IMR-90 (cell line): ENCODE data around the gene RNF19B. TPM values are rescaled to one million over a fixed set of nuclear protein-coding genes. Genes with fewer than 3 reads are reported as not detected.

ENCODE experiments used
- ATAC-seq: fragments of 200-7000 bp; cut with Tn5 transposase; 2 replicates; pipeline ENCODE4 v1.9.1; 2020; ENCODE audit warnings: low read depth, mild to moderate bottlenecking, moderate library complexity
- BruUV-seq: library from RNA; stranded (reverse); fragments of 400-500 nt; replicated peaks from 2 replicates; lab custom pipeline; 2021; lab: Mats Ljungman, UMichigan
- CTCF ChIA-PET: fragments of 300-600 bp; formaldehyde crosslinking; extraction: SDS; loops from one replicate; lab custom pipeline; 2021; ENCODE audit warnings: antibody characterized with exemption; lab: Yijun Ruan, JAX
- POLR2A ChIA-PET: fragments of 300-600 bp; sonication (Branson Sonifier 250); formaldehyde crosslinking; loops from one replicate; lab custom pipeline; 2022; ENCODE audit warnings: antibody characterized with exemption; ENCODE audit not compliant: unreplicated experiment; lab: Charles Lee
- DNase-seq: peaks from one replicate; pipeline ENCODE4 v3.0.0; 2013
- H2AFZ ChIP-seq: replicated peaks from 2 replicates; pipeline ENCODE3; 2013; ENCODE audit warnings: low read length, mild to moderate bottlenecking; ENCODE audit not compliant: poor library complexity
- H2AK5ac ChIP-seq: 2 replicates; pipeline ENCODE4 v1.6.1; 2013; ENCODE audit warnings: low read depth, low read length, inconsistent platforms
- H2AK9ac ChIP-seq: replicated peaks from 2 replicates; pipeline ENCODE3; 2013; ENCODE audit warnings: mild to moderate bottlenecking, low read depth, low read length, moderate library complexity; ENCODE audit not compliant: poor library complexity
- H2BK120ac ChIP-seq: 2 replicates; pipeline ENCODE4 v1.6.1; 2013; ENCODE audit warnings: low read depth, low read length, inconsistent platforms
- H2BK15ac ChIP-seq: 3 replicates; pipeline ENCODE4 v1.6.1; 2013; ENCODE audit warnings: low read depth, low read length, inconsistent platforms
- H2BK20ac ChIP-seq: 2 replicates; pipeline ENCODE4 v1.6.1; 2013; ENCODE audit warnings: low read depth, mild to moderate bottlenecking, inconsistent platforms, low read length, moderate library complexity
- H2BK5ac ChIP-seq: 2 replicates; pipeline ENCODE4 v1.6.1; 2013; ENCODE audit warnings: mild to moderate bottlenecking, low read depth, low read length, inconsistent platforms; ENCODE audit not compliant: poor library complexity, severe bottlenecking
- H3K14ac ChIP-seq: replicated peaks from 2 replicates; pipeline ENCODE4 v1.6.1; 2013; ENCODE audit warnings: low read depth, low read length, inconsistent platforms
- H3K18ac ChIP-seq: 2 replicates; pipeline ENCODE4 v1.6.1; 2013; ENCODE audit warnings: low read depth, low read length, control low read depth
- H3K23ac ChIP-seq: 2 replicates; pipeline ENCODE4 v1.6.1; 2013; ENCODE audit warnings: low read depth, low read length, inconsistent platforms
- H3K27ac ChIP-seq: 2 replicates; pipeline ENCODE4 v1.5.1; 2013; ENCODE audit warnings: mild to moderate bottlenecking, control low read depth, low read length; ENCODE audit not compliant: insufficient read depth
- H3K27me3 ChIP-seq: 2 replicates; pipeline ENCODE4 v1.6.1; 2013; ENCODE audit warnings: low read length; ENCODE audit not compliant: control insufficient read depth, insufficient read depth
- H3K36me3 ChIP-seq: 2 replicates; pipeline ENCODE4 v1.6.1; 2013; ENCODE audit warnings: low read length, mixed read lengths; ENCODE audit not compliant: control insufficient read depth, insufficient read depth
- H3K4ac ChIP-seq: 2 replicates; pipeline ENCODE4 v1.6.1; 2013; ENCODE audit warnings: low read depth, low read length, inconsistent platforms
- H3K4me1 ChIP-seq: 2 replicates; pipeline ENCODE4 v1.6.1; 2013; ENCODE audit warnings: low read length, mixed read lengths; ENCODE audit not compliant: control insufficient read depth, insufficient read depth
- H3K4me2 ChIP-seq: 2 replicates; pipeline ENCODE4 v1.6.1; 2013; ENCODE audit warnings: low read depth, mild to moderate bottlenecking, control low read depth, low read length, moderate library complexity
- H3K4me3 ChIP-seq: 2 replicates; pipeline ENCODE4 v1.5.1; 2013; ENCODE audit warnings: low read depth, mild to moderate bottlenecking, control low read depth, low read length, moderate library complexity; ENCODE audit not compliant: insufficient read depth
- H3K56ac ChIP-seq: 2 replicates; pipeline ENCODE4 v1.6.1; 2013; ENCODE audit warnings: low read length, inconsistent platforms; ENCODE audit not compliant: insufficient read depth; ENCODE audit errors: extremely low read depth
- H3K79me1 ChIP-seq, 2 experiments: 2 replicates each; pipeline ENCODE4 v1.6.1; 2013; ENCODE audit warnings: low read length in 2 of 2, inconsistent platforms in 1 of 2, low read depth in 1 of 2
- H3K9ac ChIP-seq: 2 replicates; pipeline ENCODE4 v1.6.1; 2013; ENCODE audit warnings: low read depth, low read length, control low read depth
- H3K9me1 ChIP-seq: 2 replicates; pipeline ENCODE4 v1.6.1; 2013; ENCODE audit warnings: low read length, inconsistent platforms; ENCODE audit not compliant: insufficient read depth
- H3K9me3 ChIP-seq: 2 replicates; pipeline ENCODE4 v1.6.1; 2013; ENCODE audit warnings: low read length; ENCODE audit not compliant: control insufficient read depth, insufficient read depth
- H4K20me1 ChIP-seq: 2 replicates; pipeline ENCODE4 v1.6.1; 2013; ENCODE audit warnings: low read length, inconsistent platforms; ENCODE audit not compliant: insufficient read depth
- H4K5ac ChIP-seq: 2 replicates; pipeline ENCODE4 v1.6.1; 2013; ENCODE audit warnings: mild to moderate bottlenecking, low read depth, low read length, control low read depth
- H4K8ac ChIP-seq, 2 experiments: 2 replicates each; pipeline ENCODE4 v1.6.1; 2013; ENCODE audit warnings: low read depth in 2 of 2, low read length in 2 of 2, control low read depth in 1 of 2, inconsistent platforms in 1 of 2
- H4K91ac ChIP-seq: 2 replicates; pipeline ENCODE4 v1.6.1; 2013; ENCODE audit warnings: low read depth, low read length, inconsistent platforms; ENCODE audit not compliant: insufficient read depth
- BHLHE40 ChIP-seq: fragments of 150-350 bp; IDR thresholded peaks from 2 replicates; pipeline ENCODE4 v1.6.1; 2016; ENCODE audit warnings: mild to moderate bottlenecking, low read depth, low read length
- CEBPB ChIP-seq: IDR thresholded peaks from 2 replicates; pipeline ENCODE4 v1.6.1; 2012; ENCODE audit warnings: low read depth, low read length, improper control_type of control experiment
- CHD1 ChIP-seq: IDR thresholded peaks from 2 replicates; pipeline ENCODE4 v1.6.1; 2012; ENCODE audit warnings: low read depth, low read length, improper control_type of control experiment
- FOS ChIP-seq: fragments of 150-350 bp; IDR thresholded peaks from 2 replicates; pipeline ENCODE4 v1.6.1; 2016; ENCODE audit warnings: low read depth, low read length
- MAFK ChIP-seq: IDR thresholded peaks from 2 replicates; pipeline ENCODE4 v1.6.1; 2012; ENCODE audit warnings: low read depth, low read length, improper control_type of control experiment
- MAZ ChIP-seq: IDR thresholded peaks from 2 replicates; pipeline ENCODE4 v1.6.1; 2012; ENCODE audit warnings: low read depth, mild to moderate bottlenecking, low read length, improper control_type of control experiment, moderate library complexity, borderline replicate concordance
- MXI1 ChIP-seq: IDR thresholded peaks from 2 replicates; pipeline ENCODE4 v1.6.1; 2012; ENCODE audit warnings: low read depth, mild to moderate bottlenecking, low read length, moderate library complexity, borderline replicate concordance
- NFE2L2 ChIP-seq: fragments of 150-350 bp; IDR thresholded peaks from 2 replicates; pipeline ENCODE4 v1.6.1; 2016; ENCODE audit warnings: low read depth, mild to moderate bottlenecking, low read length
- POLR2A ChIP-seq: IDR thresholded peaks from 2 replicates; pipeline ENCODE4 v1.6.1; 2012; ENCODE audit warnings: mild to moderate bottlenecking, low read depth, low read length
- RAD21 ChIP-seq: IDR thresholded peaks from 2 replicates; pipeline ENCODE4 v1.6.1; 2012; ENCODE audit warnings: low read length, improper control_type of control experiment
- RCOR1 ChIP-seq: IDR thresholded peaks from 2 replicates; pipeline ENCODE4 v1.6.1; 2012; ENCODE audit warnings: mild to moderate bottlenecking, low read length, improper control_type of control experiment; ENCODE audit not compliant: insufficient replicate concordance
- RFX5 ChIP-seq: IDR thresholded peaks from 2 replicates; pipeline ENCODE4 v1.8.0; 2012; ENCODE audit warnings: low read depth, mild to moderate bottlenecking, low read length, moderate library complexity
- SMC3 ChIP-seq: fragments of 150-350 bp; IDR thresholded peaks from 2 replicates; pipeline ENCODE4 v1.6.1; 2016; ENCODE audit warnings: low read depth, mild to moderate bottlenecking, antibody characterized with exemption, low read length, moderate library complexity
- WGBS, 2 experiments: methylation state at CpG; one replicate each; pipeline versions ENCODE4 v1.1.5 to v1.1.7; 2013; ENCODE audit warnings: missing lambda C conversion rate in 2 of 2; ENCODE audit not compliant: insufficient read length in 1 of 2; ENCODE audit errors: extremely low coverage in 2 of 2; 5-methylcytosine and 5-hydroxymethylcytosine counted together
- dilution Hi-C: fragments of 300-500 bp; cut with HindIII; formaldehyde crosslinking; loops from one replicate; pipeline ENCODE4 v1.14.3; 2018; ENCODE audit warnings: low sequenced_read_pairs; ENCODE audit not compliant: unreplicated experiment
- in situ Hi-C: fragments of 300-500 bp; cut with MboI; formaldehyde crosslinking; loops from 3 replicates; pipeline ENCODE4 v1.14.3; 2019; ENCODE audit warnings: low sequenced_read_pairs, inconsistent platforms, mixed read lengths
- intact Hi-C: fragments of 100-400 bp; cut with micrococcal nuclease; formaldehyde crosslinking; loops from 2 replicates; pipeline ENCODE4 v1.10.0; 2022
- polyA plus RNA-seq, 3 experiments: library from polyadenylated mRNA; depleted of rRNA; stranded (reverse); fragments of >200 nt; gene quantifications; 2 replicates each; pipeline ENCODE4 v1.2.3, GENCODE V29; 2012; ENCODE audit warnings: low replicate concordance in 1 of 3
- total RNA-seq: library from RNA; depleted of rRNA; stranded (reverse); fragments of >200 nt; gene quantifications from 2 replicates; pipeline ENCODE4 v1.2.3, GENCODE V29; 2012
- TF ChIP-seq, protein P1 (sequence below): fragments of 150-350 bp; IDR thresholded peaks from 2 replicates; pipeline ENCODE4 v1.6.1; 2016; ENCODE audit warnings: low read depth, mild to moderate bottlenecking, low read length, moderate library complexity, borderline replicate concordance
- TF ChIP-seq, protein P2 (sequence below): fragments of 150-350 bp; IDR thresholded peaks from 2 replicates; pipeline ENCODE4 v1.6.1; 2017; ENCODE audit warnings: mild to moderate bottlenecking, antibody characterized with exemption, low read length, low read depth
- TF ChIP-seq, protein P3 (sequence below): conservative IDR thresholded peaks from 2 replicates; pipeline ENCODE4 v1.5.1; 2012; ENCODE audit warnings: mild to moderate bottlenecking, low read depth, low read length, improper control_type of control experiment

The RNF19B gene
- total and polyA plus RNA-seq, 2 of the 4 experiments (the other 2 are of a cell fraction): 10.0 to 11.6 TPM

DNA sequence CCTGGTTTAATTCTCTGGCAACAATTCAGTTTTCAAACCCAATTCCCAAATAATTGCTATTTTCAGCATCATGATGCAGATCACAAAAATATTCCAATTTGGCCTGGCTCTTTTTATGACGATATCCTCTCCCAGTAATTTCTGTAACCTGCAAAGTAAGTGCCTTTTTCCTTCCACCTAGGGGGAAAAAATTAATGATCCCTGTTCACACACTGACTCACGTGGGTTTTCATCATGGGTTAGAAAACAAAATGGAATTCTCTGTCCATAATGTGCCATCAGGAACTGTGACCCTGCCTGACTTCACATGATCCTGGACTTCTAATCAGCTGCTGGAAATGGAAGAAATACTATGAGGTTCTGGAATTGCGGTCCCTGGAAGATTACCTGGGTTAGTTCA is 47.6 kb upstream of the RNF19B start:
- no peak overlapping the region for H2AFZ ChIP-seq
- no TSS peak for BruUV-seq
- POLR2A ChIA-PET: interaction anchor here (0.6 kb wide), 1 partner anchor 26 kb away, joined by 3 read pairs; no protein-coding TSS in a partner anchor
- no peak overlapping the region for H2BK20ac ChIP-seq
- ATAC-seq: no peak
- 100% methylated on average over 1 of the region's 3 CpGs; no CpG with 5 or more reads in 1 of the 2 experiments for WGBS, 2 experiments
- H3K18ac ChIP-seq: no peak overlapping the region
- no peak for DNase-seq
- no peak overlapping the region for H3K4me2 ChIP-seq
- CTCF ChIA-PET: interaction anchor here (1.0 kb wide), 1 partner anchor 93 kb away, joined by 3 read pairs; no protein-coding TSS in a partner anchor
- peaks cover 5% of the 10 kb centered on the region for H3K9me1 ChIP-seq
- in situ Hi-C loops: no loop called here
- H4K20me1 ChIP-seq: no peaks in the 10 kb centered on the region
- peaks cover 39% of the 10 kb centered on the region for H3K36me3 ChIP-seq
- H3K4me3 ChIP-seq: no peak overlapping the region
- intact Hi-C loops: no loop called here
- no peak overlapping the region for H3K23ac ChIP-seq
- peaks cover 1 to 6% of the 10 kb centered on the region in 2 experiments; a peak in 1 of 4 replicates for H3K79me1 ChIP-seq
- H3K27ac ChIP-seq: no peak overlapping the region
- H4K8ac ChIP-seq: no peak overlapping the region
- dilution Hi-C loops: no loop called here
- no peaks in the 10 kb centered on the region for H3K9me3 ChIP-seq
- no peaks in the 10 kb centered on the region for H3K27me3 ChIP-seq
- no peak overlapping the region for H4K5ac ChIP-seq
- no peak overlapping the region for H4K91ac ChIP-seq
- no peak overlapping the region for H3K9ac ChIP-seq
- no peak for TF ChIP-seq SMC3
- TF ChIP-seq BHLHE40: no peak
- TF ChIP-seq, protein P1, sequence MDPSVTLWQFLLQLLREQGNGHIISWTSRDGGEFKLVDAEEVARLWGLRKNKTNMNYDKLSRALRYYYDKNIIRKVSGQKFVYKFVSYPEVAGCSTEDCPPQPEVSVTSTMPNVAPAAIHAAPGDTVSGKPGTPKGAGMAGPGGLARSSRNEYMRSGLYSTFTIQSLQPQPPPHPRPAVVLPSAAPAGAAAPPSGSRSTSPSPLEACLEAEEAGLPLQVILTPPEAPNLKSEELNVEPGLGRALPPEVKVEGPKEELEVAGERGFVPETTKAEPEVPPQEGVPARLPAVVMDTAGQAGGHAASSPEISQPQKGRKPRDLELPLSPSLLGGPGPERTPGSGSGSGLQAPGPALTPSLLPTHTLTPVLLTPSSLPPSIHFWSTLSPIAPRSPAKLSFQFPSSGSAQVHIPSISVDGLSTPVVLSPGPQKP: no peak
- TF ChIP-seq POLR2A: no peak
- TF ChIP-seq RFX5: no peak
- TF ChIP-seq RCOR1: no peak
- TF ChIP-seq, protein P2, sequence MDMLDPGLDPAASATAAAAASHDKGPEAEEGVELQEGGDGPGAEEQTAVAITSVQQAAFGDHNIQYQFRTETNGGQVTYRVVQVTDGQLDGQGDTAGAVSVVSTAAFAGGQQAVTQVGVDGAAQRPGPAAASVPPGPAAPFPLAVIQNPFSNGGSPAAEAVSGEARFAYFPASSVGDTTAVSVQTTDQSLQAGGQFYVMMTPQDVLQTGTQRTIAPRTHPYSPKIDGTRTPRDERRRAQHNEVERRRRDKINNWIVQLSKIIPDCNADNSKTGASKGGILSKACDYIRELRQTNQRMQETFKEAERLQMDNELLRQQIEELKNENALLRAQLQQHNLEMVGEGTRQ: no peak
- no peak for TF ChIP-seq CHD1
- no peak for TF ChIP-seq MAZ
- no peak for TF ChIP-seq RAD21
- TF ChIP-seq CEBPB: no peak
- no peak for TF ChIP-seq MXI1
- TF ChIP-seq NFE2L2: no peak
- TF ChIP-seq MAFK: no peak
- TF ChIP-seq FOS: no peak
- TF ChIP-seq, protein P3, sequence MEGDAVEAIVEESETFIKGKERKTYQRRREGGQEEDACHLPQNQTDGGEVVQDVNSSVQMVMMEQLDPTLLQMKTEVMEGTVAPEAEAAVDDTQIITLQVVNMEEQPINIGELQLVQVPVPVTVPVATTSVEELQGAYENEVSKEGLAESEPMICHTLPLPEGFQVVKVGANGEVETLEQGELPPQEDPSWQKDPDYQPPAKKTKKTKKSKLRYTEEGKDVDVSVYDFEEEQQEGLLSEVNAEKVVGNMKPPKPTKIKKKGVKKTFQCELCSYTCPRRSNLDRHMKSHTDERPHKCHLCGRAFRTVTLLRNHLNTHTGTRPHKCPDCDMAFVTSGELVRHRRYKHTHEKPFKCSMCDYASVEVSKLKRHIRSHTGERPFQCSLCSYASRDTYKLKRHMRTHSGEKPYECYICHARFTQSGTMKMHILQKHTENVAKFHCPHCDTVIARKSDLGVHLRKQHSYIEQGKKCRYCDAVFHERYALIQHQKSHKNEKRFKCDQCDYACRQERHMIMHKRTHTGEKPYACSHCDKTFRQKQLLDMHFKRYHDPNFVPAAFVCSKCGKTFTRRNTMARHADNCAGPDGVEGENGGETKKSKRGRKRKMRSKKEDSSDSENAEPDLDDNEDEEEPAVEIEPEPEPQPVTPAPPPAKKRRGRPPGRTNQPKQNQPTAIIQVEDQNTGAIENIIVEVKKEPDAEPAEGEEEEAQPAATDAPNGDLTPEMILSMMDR: no peak
- H2BK5ac ChIP-seq: no peak overlapping the region
- H3K14ac ChIP-seq: no peak overlapping the region
- H2AK9ac ChIP-seq: no peak overlapping the region
- H3K4ac ChIP-seq: no peak overlapping the region
- H3K56ac ChIP-seq: no peak overlapping the region
- no peak overlapping the region for H2BK15ac ChIP-seq
- H2AK5ac ChIP-seq: no peak overlapping the region
- no peak overlapping the region for H2BK120ac ChIP-seq
- peaks cover 5% of the 10 kb centered on the region; the same call in 1 of the 2 replicates for H3K4me1 ChIP-seq
